ENCODE measurements around the gene RCAN3. TPM values are rescaled to one million over a fixed set of nuclear protein-coding genes. Genes with fewer than 3 reads are reported as not detected.

RCAN3 gene
- total and polyA plus RNA-seq, 9 of the 15 experiments (the other 6 are each of a cell fraction or from before 2014, with no cell fraction given), result 0.10 to 1.4 (median 0.43) TPM

DNA sequence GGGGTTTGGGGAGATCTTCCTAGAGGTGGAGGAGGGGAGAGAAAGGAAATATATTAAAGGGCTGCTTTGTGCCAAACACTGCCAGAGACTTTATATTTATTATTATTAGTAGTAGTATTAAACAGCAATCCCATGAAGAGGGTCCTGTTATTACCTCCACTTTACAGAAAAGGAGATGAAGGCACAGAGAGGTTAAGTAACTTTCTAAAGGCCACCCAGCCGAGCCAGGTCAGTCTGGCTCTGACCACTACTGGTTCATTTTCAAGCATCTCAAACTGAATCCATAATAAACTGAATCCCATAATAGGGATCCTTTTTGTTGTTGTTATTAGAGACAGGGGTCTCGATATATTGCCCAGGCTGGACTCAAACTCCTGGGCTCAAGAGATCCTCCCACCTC is 65.8 kb downstream of the RCAN3 start:
- no TSS peak for BruUV-seq (replicated peaks)
- Histone ChIP-seq H3K9ac (ENCODE audit: insufficient read depth in 1 of 2, low read depth in 2 of 2, low read length in 2 of 2) (no peak overlapping the region), H4K20me1 (replicated peaks; ENCODE audit: control insufficient read depth, insufficient read depth, low read length) (no peaks in the 10 kb centered on the region), H3K27ac (ENCODE audit: extremely low read depth, low read depth, low read length) (no peak overlapping the region), H3K9me3 (replicated peaks; ENCODE audit: control insufficient read depth, insufficient read depth, low read depth, low read length) (no peaks in the 10 kb centered on the region), H2AFZ (ENCODE audit: low read depth, low read length) (no peak overlapping the region), H3K27me3 (ENCODE audit: control insufficient read depth in 2 of 2, insufficient read depth in 2 of 2, low read length in 2 of 2) (peaks cover 36 to 56% of the 10 kb centered on the region in 2 experiments), H3K9me1 (ENCODE audit: control insufficient read depth, insufficient read depth, low read length) (no peaks in the 10 kb centered on the region), H3K36me3 (ENCODE audit: control insufficient read depth, insufficient read depth, low read length) (no peaks in the 10 kb centered on the region), H3K4me1 (replicated peaks in 1 of 2; ENCODE audit: control insufficient read depth in 2 of 2, insufficient read depth in 2 of 2, low read length in 2 of 2) (peaks cover 0 to 5% of the 10 kb centered on the region in 2 experiments; a peak in 1 of 5 replicates), H3K4me3 (no peak overlapping the region), H3K79me2 (ENCODE audit: control insufficient read depth, insufficient read depth, low read length) (no peaks in the 10 kb centered on the region), H3K4me2 (ENCODE audit: insufficient read depth, low read length) (no peak overlapping the region)
- ATAC-seq, result no peak
- intact Hi-C loops (cut with micrococcal nuclease), result no loop called here
- FAIRE-seq, result no peak
- WGBS (ENCODE audit: insufficient coverage, low coverage, missing lambda C conversion rate), result 3% methylated on average over 2 of the region's 2 CpGs
- CTCF ChIA-PET (ENCODE audit: low intra/inter-chr PET ratio), result interaction anchor here (1.2 kb wide), 1 partner anchor 262 kb away, joined by 3 read pairs; no protein-coding TSS in a partner anchor
- TF ChIP-seq KLF16 (IDR thresholded peaks at IDR 0.05) (no peak), CBX3 (IDR thresholded peaks at IDR 0.05; ENCODE audit: borderline replicate concordance in 1 of 2, low read length in 2 of 2) (no peak), RBM25 (IDR thresholded peaks at IDR 0.05; ENCODE audit: low read depth, low read length, severe bottlenecking) (peak; percentile 56), ZFP36 (IDR thresholded peaks at IDR 0.05; ENCODE audit: low read depth, low read length, partially characterized antibody) (peak; percentile 29), ZNF121 (CRISPR knock-in tag; conservative IDR thresholded peaks at IDR 0.05) (peak; percentile 75)
- POLR2A ChIA-PET, result interaction anchor here (0.7 to 0.9 kb wide), 2 partner anchors 10 to 25 kb away, joined by 3 read pairs; no protein-coding TSS in a partner anchor
- in situ Hi-C loops (cut with MboI), result no loop called here
- no peak for DNase-seq (ENCODE audit: extremely low read depth in 1 of 4, low spot score in 3 of 4)

All from K562 (cell line).